ENCODE results near the gene MPC1. TPM values are rescaled to one million over a fixed set of nuclear protein-coding genes. Genes with fewer than 3 reads are reported as not detected.
"Not testable (repeated sequence)": the region's sequence is repeated elsewhere in the genome, so short reads cannot be mapped to it uniquely, and the experiment has no call there.

MPC1 gene
- total RNA-seq, 2 donors from 2014 or later, result 50.9 to 66.3 TPM

DNA sequence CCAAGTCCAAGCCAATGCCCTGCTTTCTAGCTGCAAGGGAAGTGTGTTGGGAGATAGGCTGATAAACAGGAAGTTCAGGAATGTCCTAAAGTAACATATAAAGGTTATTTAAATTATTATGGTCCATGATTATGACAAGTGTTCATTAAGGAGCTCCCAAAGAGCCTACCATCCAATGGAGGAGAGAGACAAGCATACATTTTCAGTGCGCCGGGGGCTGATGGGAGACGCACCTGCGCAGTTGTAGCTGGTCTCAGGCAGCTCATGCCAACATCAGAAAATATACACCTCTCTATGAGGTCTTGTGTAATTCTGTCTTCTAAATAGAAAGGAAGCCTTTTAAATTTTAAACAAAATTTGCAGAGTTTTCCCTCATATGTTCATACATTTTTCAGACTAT, 27.8 kb downstream of the MPC1 start:
- intact Hi-C loops (cut with DNase I), result no loop called here
- no peak for DNase-seq (ENCODE audit: low spot score)

DNA sequence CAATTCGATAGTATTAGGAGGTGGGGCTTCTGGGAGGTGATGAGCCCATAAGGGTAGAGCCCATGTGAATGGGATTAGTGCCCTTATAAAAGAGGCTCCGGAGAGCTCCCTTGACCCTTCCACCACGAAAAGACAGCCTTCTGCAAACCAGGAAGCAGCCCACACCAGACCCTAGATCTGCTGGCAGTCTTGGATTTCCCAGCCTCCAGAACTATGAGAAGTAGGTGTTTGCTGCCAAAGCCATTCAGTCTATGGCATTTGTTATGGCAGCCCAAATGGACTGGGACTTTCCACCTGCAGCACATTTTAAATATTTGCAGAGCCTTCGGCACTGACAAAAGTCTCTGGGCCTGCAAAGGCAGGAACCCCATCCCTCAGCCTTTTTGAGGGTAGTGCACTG, 28.6 kb downstream of the MPC1 start:
- intact Hi-C loops (cut with DNase I), result no loop called here
- DNase-seq (ENCODE audit: low spot score), result no peak

DNA sequence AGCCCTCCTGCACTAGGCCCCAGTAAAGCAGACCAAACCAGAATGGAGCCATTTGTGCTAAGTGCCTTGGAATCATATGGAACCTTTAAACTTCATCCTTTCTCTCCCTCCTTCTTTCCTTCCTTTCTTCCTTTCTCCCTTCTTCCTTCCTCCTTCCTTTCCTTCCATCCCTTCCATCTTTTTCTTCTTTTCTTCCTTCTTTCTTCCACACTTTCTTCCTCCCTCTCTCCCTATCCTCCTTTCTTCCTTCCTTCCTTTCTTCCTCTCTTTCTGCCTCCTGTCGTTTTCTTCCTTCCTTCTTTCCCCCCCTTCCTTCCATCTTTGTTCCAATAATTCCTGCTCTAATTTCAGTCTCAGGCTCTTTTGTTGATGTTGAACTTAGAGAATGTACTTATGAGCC, 29.2 kb downstream of the MPC1 start:
- DNase-seq (ENCODE audit: low spot score), result no peak
- intact Hi-C loops (cut with DNase I), result no loop called here

DNA sequence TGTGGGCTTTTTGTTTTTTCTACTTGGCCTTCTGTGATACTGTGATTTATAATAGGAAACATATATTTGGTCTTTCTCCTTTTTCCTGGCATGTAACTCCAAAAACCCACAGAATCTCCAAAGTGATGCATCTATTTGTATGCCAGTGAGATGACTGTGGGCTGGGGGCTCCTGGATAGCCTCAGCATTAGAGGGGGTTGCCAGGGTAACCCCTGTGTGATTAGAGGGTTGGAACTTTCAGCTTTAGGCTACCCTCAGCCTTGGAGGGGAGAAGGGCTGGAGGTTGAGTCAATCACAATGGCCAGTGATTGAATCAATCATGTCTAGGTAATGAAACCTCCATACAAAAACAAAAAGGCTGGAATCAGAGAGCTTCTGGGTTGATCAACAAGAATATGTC, 29.8 kb downstream of the MPC1 start:
- intact Hi-C loops (cut with DNase I), result no loop called here
- no peak for DNase-seq (ENCODE audit: low spot score)

DNA sequence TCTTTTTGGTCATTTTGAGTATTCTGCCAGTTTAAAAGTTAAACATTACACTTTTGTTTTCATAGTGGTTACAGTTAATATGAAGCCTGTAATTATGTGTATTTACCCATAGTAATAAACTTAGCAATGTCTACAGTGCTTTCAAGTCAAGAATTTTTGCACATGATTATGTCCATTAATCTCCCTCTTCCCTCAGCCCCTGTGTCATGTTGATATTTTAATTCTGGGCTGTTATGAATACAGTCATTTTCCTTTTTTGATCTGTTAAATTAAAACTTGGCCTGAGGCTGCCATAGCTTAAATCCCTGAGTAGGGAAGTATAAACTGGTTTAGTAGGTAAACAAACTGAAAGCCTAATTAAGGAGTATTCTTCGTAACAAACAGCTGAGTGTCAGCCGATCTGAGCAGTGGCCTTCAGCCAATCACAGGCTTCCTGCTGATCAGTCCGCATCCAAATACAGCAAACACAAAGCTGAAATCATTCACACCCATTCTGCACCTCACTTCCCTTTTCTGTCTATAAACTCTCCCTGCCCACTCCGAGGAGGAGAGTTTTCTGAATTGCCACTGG, 30.9 kb downstream of the MPC1 start:
- DNase-seq (ENCODE audit: low spot score), result no peak
- intact Hi-C loops (cut with DNase I), result no loop called here

DNA sequence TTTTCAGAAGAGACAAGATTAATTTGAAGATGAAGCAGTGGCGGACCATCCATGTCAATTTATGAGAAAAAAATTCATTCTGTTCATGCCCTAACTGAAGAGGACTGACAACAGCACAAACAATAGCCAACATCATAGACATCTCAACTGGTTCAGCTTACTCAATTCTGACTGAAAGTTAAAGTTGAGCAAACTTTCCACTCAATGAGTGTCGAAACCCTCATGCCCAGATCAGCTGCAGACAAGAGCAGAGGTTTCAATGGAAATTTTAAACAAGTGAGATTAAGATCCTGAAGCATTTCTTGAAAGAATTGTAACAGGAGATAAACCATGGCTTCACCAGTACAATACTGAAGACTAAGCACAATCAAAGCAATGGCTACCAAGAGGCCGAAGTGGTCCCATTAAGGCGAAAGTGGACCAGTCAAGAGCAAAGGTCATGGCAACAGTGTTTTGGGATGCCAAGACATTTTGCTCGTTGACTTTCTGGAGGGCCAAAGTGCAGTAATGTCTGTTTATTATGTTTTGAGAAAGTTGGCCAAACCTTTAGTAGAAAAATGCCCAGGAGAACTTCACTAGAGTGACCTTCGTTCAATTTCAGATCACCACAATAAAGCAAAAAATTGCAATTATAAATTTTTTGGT, 34.3 kb downstream of the MPC1 start:
- no peak for DNase-seq (ENCODE audit: low spot score)
- intact Hi-C loops (cut with DNase I), result no loop called here

DNA sequence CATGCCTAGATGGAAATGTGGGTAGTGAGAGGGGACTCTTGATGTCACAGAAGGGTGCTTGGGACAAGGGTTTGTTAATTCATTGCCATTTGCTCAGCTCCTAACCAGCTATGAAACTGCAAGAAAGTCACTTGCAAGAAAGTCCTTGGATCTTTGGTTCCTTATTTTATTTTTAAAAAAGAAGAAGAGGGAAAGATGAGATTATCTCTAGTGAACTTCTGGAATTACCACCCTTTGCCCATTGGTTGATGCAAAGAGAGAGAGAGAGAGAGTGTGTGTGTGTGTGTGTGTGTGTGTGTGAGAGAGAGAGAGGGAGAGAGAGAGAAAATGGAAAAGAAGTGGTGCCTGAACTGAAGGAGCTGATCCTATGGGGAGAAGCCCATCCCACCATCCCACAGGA, 35.8 kb downstream of the MPC1 start:
- intact Hi-C loops (cut with DNase I), result no loop called here
- no peak for DNase-seq (ENCODE audit: low spot score)

DNA sequence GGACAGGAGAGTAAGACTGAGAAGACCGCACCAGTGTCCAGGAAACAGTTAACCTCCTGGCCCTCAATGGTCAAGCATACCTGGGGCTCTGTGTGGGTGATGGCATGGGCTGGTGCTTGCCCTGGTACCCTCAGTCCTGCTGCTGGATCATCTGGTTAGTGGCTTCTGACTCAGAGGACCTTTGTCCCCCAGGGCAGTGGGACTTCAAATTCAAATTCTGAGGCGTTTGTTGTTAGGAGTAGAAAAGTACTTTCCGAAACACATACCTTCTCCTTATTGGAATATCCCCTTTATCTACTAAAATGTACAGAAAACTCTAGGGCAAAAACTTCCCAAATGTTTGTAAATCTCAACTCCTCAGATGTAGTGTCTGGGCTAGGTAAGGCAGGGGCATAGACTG, 36.3 kb downstream of the MPC1 start:
- no peak for DNase-seq (ENCODE audit: low spot score)
- intact Hi-C loops (cut with DNase I), result no loop called here

DNA sequence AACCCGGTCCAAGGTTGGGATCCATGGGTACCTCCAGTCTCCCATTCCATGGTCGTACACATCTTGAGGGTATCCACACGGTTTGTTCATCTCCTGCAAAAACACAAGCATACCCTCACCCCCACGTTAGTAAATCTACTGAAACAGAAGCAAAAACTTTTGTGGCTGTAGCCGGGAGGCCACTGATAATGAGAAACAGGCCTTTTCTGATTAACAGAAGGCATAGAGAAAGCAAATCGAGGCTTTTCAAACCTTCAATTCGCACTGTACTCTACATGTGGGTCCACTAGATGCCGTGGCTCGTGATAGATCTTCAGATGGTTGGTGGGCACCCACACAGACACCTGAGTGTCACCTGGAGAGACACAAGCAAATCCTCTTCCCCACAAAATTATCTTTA, 37.1 kb downstream of the MPC1 start:
- DNase-seq (ENCODE audit: low spot score); intact Hi-C loops (cut with DNase I): not testable (repeated sequence)

DNA sequence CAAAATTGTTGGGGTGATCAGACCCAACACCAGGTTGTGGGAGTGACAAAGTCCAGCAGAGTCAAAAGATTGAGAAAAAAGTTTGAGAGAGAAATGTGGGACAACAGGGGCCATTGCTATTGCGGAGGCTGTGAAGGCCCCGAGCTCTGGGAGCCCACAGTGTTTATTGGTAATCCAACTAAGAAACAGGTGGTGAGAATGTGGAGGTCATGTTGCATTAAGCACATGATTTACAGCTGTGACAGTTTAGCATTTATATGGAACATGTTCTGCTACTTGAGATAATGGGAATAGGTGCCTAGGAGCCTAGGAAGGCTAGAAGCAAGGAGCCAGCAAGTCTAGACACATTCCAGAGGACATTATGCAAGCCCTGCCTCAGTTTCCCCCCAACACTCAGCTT, 37.8 kb downstream of the MPC1 start:
- DNase-seq (ENCODE audit: low spot score); intact Hi-C loops (cut with DNase I): not testable (repeated sequence)

DNA sequence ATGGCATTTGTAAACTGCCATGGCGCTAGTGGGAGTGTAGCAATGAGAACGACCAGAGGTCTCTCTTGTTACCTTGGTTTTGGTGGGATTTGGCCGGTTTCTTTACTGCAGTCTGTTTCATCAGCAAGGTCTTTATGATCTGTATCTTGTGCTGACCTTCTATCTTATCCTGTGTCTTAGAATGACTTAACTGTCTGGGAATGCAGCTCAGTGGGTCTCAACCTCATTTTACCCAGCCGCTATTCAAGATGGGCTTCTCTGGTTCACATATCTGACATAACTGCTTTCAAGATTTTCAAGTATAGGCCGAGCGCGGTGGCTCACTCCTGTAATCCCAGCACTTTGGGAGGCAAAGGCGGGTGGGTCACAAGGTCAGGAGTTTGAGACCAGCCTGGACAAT, 38.5 kb downstream of the MPC1 start:
- intact Hi-C loops (cut with DNase I), result no loop called here
- DNase-seq (ENCODE audit: low spot score), result no peak

DNA sequence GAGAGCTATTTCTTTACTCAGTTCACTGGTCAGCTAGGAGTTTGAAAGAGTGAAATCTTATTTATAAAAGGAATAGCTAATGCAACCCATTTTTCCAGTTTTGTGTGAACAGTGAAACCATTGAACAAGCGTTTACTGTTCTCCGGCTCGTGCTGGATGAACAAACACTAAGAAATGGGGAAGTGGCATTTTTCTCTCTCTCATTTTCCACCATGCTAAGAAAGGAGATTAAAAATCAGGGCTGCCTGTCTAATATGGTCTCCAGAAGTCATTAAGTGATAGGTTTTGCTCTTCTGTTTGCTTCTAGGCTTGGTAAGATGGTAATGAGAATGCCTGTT, 39.6 kb downstream of the MPC1 start:
- intact Hi-C loops (cut with DNase I), result no loop called here
- no peak for DNase-seq (ENCODE audit: low spot score)

DNA sequence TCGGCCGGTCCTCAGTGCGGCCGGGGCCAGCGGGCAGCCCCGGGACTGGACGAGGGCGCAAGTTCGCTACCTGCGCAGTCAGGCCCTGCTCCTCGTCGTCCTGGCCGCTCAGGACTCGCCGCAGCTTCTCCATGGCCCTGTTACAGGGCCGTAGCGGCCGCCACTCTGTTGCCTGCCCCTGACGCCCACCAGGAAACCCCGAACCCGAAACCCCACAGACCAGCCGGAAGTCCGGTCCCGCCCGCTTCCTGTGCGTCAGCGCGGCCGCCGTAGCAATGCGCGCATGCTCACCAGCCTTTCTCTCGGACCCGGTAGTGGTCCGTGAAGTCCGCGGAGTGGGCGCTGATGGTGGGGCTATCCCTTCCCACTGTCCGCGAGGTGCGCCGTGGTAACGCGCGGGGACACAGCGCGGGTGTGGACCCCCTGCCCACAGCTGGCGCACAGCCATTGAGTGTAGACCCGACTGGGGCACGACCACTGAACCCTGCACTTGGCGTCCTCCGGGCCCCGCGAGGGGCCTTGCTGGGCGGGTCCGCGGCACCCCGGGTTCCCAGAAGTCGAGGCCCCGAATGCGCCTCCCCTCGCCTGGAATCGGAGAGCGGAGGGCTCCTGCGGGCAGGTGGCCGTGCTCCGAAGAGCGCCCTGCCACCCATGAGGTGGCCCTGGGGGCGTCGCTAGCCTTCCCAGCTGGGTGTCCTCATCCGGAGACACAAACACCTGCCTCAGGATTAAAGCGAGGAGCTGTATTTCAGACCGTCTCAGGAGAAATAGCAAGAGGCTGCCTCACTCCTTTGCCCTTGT, 40.2 kb downstream of the MPC1 start, which contains the start of gene SFT2D1:
SFT2D1 (minus strand) TSS at position 197 of the 801 bp plus-strand sequence; CDS start at position 133, 64 bp downstream.
- intact Hi-C loops (cut with DNase I), result no loop called here
- DNase-seq (ENCODE audit: low spot score), result peak; percentile 98

DNA sequence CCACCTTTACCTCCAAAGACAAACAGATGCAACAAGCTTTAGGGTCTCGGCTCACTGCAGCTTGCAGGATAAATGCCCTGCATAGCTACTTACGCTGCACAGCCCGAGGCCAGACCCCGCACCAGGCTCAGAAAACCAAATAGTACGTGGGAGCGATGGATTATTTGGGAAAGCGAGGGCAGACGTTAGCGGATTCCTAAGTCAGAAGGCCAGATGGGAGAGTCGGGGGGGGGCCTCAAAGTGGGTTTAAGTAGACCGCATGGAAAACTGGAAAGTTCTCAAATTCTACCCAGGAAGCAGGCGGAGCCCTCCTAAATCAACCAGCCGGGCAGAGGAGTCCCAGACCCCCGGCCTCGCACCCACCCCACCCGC, 40.8 kb downstream of the MPC1 start:
- intact Hi-C loops (cut with DNase I), result no loop called here
- DNase-seq (ENCODE audit: low spot score), result no peak

DNA sequence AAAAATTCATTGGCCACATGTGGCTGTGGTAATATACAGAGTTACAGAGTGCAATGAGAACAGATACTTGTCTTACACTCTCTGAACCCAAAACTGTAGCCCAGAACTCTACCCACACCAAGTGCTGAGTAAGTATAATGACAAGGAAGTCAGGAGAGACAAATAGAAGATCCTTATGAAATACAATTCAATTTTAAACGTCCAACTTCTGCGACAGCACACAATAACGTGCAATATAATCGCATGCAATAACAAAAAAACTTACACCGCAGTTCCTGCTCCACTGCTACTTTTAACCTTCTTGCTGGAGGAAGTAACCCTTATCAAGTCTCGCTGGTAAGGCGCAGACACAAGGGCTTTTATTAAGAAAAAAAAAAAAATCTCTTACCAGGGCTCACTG, 41.3 kb downstream of the MPC1 start:
- DNase-seq (ENCODE audit: low spot score), result no peak
- intact Hi-C loops (cut with DNase I), result no loop called here

DNA sequence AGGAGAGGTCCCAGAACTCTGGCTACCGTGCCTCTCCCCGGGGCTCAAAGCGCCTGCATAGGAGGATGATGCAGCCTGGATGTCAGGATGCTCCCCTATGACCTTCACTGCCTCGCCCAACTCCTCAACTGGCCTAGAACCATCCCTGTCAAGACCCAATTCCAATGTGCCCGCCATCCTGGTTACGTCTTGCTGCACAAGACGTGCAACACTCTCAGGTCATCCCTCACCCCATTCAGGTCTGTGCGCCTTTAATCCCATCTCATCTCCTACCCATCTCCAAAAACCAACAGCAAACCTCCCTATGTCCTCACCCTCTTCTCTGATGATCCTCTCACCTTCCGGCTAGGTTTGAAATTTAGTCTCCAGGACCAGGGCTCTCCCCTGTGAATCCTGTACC, 43.9 kb downstream of the MPC1 start:
- intact Hi-C loops (cut with DNase I), result no loop called here
- no peak for DNase-seq (ENCODE audit: low spot score)

DNA sequence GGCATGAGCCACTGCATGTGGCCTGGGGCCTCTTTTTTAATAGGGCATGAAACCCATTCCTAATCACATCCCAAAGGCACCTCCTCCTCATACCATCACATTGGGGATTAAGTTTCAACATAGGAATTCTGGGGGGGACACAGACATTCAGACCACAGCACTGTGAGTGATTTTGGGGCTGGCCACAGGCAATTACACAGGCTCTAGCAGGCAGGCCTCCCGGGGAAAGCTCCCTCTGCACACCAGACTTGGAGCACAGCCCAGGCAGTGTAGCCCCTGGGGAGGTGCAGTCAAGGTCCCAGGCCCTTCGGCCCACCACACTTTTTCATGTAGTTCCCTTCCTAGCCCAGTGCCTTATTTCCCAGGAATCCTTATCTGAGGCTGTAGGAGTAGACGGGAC, 45.9 kb downstream of the MPC1 start:
- DNase-seq (ENCODE audit: low spot score), result no peak
- intact Hi-C loops (cut with DNase I), result no loop called here

DNA sequence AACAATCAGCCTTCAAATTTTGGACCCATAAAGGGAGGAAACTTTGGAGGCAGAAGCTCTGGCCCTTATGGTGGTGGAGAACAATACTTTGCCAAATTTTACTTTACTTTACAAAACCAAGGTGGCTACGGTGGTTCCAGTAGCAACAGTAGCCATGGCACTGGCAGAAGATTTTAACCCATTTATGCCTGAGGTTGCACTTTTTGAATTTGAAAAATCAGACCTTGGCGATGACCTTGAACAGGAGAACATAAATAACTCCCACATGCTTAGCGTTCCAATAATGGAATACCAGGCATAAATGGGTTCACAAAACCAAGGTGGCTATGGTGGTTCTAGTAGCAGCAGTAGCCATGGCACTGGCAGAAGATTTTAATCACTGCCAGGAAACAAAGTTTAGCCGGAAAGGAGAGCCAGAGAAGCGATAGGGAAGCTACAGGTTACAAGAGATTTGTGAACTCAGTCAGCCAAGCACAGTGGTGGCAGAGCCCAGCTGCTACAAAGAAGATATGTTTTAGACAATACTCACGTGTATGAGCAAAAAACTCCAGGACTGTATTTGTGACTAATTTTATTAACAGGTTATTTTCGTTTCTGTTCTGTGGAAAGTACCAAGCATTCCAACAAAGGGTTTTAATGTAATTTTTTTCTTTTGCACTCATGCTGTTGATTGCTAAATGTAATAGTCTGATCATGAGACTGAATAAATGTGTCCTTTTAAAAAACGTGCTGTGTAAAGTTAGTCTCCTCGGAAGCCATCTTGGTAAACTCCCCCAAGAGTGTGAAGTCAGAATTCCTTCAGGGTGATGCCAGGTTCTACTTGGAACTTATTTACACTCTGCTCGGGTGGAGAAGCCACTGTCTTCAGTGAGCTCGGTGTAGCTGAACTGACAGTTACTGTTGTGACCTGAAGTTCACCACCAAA, 47.1 kb downstream of the MPC1 start:
- no peak for DNase-seq (ENCODE audit: low spot score)
- intact Hi-C loops (cut with DNase I), result no loop called here

DNA sequence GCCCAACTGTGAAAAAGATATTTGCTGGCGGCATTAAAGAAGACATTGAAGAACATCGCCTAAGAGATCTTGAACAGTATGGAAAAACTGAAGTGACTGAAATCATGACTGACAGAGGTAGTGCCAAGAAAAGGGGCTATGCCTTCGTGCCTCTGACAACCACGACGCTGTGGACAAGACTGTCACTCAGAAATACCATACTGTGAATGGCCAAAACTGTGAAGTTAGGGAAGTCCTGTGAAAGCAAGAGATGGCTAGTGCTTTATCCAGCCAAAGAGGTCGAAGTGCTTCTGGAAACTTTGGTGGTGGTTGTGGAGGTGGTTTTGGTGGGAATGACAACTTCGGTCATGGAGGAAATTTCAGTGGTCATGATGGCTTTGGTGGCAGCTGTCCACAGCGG, 47.9 kb downstream of the MPC1 start:
- intact Hi-C loops (cut with DNase I), result no loop called here
- no peak for DNase-seq (ENCODE audit: low spot score)

Data from posterior vena cava (tissue), 2 donors.